IMR-90 (cell line): ENCODE measurements around the gene TSC1. TPM values are rescaled to one million over a fixed set of nuclear protein-coding genes. Genes with fewer than 3 reads are reported as not detected.

Experiments used
- ATAC-seq: fragments of 200-7000 bp; cut with Tn5 transposase; 2 replicates; pipeline ENCODE4 v1.9.1; 2020; ENCODE audit warnings: low read depth, mild to moderate bottlenecking, moderate library complexity
- BruUV-seq: library from RNA; stranded (reverse); fragments of 400-500 nt; replicated peaks from 2 replicates; lab custom pipeline; 2021; lab: Mats Ljungman, UMichigan
- CTCF ChIA-PET: fragments of 300-600 bp; formaldehyde crosslinking; extraction: SDS; loops from one replicate; lab custom pipeline; 2021; ENCODE audit warnings: antibody characterized with exemption; lab: Yijun Ruan, JAX
- POLR2A ChIA-PET: fragments of 300-600 bp; sonication (Branson Sonifier 250); formaldehyde crosslinking; loops from one replicate; lab custom pipeline; 2022; ENCODE audit warnings: antibody characterized with exemption; ENCODE audit not compliant: unreplicated experiment; lab: Charles Lee
- DNase-seq: peaks from one replicate; pipeline ENCODE4 v3.0.0; 2013
- H2AFZ ChIP-seq: replicated peaks from 2 replicates; pipeline ENCODE3; 2013; ENCODE audit warnings: low read length, mild to moderate bottlenecking; ENCODE audit not compliant: poor library complexity
- H2AK5ac ChIP-seq: 2 replicates; pipeline ENCODE4 v1.6.1; 2013; ENCODE audit warnings: low read depth, low read length, inconsistent platforms
- H2AK9ac ChIP-seq: replicated peaks from 2 replicates; pipeline ENCODE3; 2013; ENCODE audit warnings: mild to moderate bottlenecking, low read depth, low read length, moderate library complexity; ENCODE audit not compliant: poor library complexity
- H2BK120ac ChIP-seq: 2 replicates; pipeline ENCODE4 v1.6.1; 2013; ENCODE audit warnings: low read depth, low read length, inconsistent platforms
- H2BK15ac ChIP-seq: 3 replicates; pipeline ENCODE4 v1.6.1; 2013; ENCODE audit warnings: low read depth, low read length, inconsistent platforms
- H2BK20ac ChIP-seq: 2 replicates; pipeline ENCODE4 v1.6.1; 2013; ENCODE audit warnings: low read depth, mild to moderate bottlenecking, inconsistent platforms, low read length, moderate library complexity
- H2BK5ac ChIP-seq: 2 replicates; pipeline ENCODE4 v1.6.1; 2013; ENCODE audit warnings: mild to moderate bottlenecking, low read depth, low read length, inconsistent platforms; ENCODE audit not compliant: poor library complexity, severe bottlenecking
- H3K14ac ChIP-seq: replicated peaks from 2 replicates; pipeline ENCODE4 v1.6.1; 2013; ENCODE audit warnings: low read depth, low read length, inconsistent platforms
- H3K18ac ChIP-seq: 2 replicates; pipeline ENCODE4 v1.6.1; 2013; ENCODE audit warnings: low read depth, low read length, control low read depth
- H3K23ac ChIP-seq: 2 replicates; pipeline ENCODE4 v1.6.1; 2013; ENCODE audit warnings: low read depth, low read length, inconsistent platforms
- H3K27ac ChIP-seq: 2 replicates; pipeline ENCODE4 v1.5.1; 2013; ENCODE audit warnings: mild to moderate bottlenecking, control low read depth, low read length; ENCODE audit not compliant: insufficient read depth
- H3K27me3 ChIP-seq: 2 replicates; pipeline ENCODE4 v1.6.1; 2013; ENCODE audit warnings: low read length; ENCODE audit not compliant: control insufficient read depth, insufficient read depth
- H3K36me3 ChIP-seq: 2 replicates; pipeline ENCODE4 v1.6.1; 2013; ENCODE audit warnings: low read length, mixed read lengths; ENCODE audit not compliant: control insufficient read depth, insufficient read depth
- H3K4ac ChIP-seq: 2 replicates; pipeline ENCODE4 v1.6.1; 2013; ENCODE audit warnings: low read depth, low read length, inconsistent platforms
- H3K4me1 ChIP-seq: 2 replicates; pipeline ENCODE4 v1.6.1; 2013; ENCODE audit warnings: low read length, mixed read lengths; ENCODE audit not compliant: control insufficient read depth, insufficient read depth
- H3K4me2 ChIP-seq: 2 replicates; pipeline ENCODE4 v1.6.1; 2013; ENCODE audit warnings: low read depth, mild to moderate bottlenecking, control low read depth, low read length, moderate library complexity
- H3K4me3 ChIP-seq: 2 replicates; pipeline ENCODE4 v1.5.1; 2013; ENCODE audit warnings: low read depth, mild to moderate bottlenecking, control low read depth, low read length, moderate library complexity; ENCODE audit not compliant: insufficient read depth
- H3K56ac ChIP-seq: 2 replicates; pipeline ENCODE4 v1.6.1; 2013; ENCODE audit warnings: low read length, inconsistent platforms; ENCODE audit not compliant: insufficient read depth; ENCODE audit errors: extremely low read depth
- H3K79me1 ChIP-seq, 2 experiments: 2 replicates each; pipeline ENCODE4 v1.6.1; 2013; ENCODE audit warnings: low read length in 2 of 2, inconsistent platforms in 1 of 2, low read depth in 1 of 2
- H3K9ac ChIP-seq: 2 replicates; pipeline ENCODE4 v1.6.1; 2013; ENCODE audit warnings: low read depth, low read length, control low read depth
- H3K9me1 ChIP-seq: 2 replicates; pipeline ENCODE4 v1.6.1; 2013; ENCODE audit warnings: low read length, inconsistent platforms; ENCODE audit not compliant: insufficient read depth
- H3K9me3 ChIP-seq: 2 replicates; pipeline ENCODE4 v1.6.1; 2013; ENCODE audit warnings: low read length; ENCODE audit not compliant: control insufficient read depth, insufficient read depth
- H4K20me1 ChIP-seq: 2 replicates; pipeline ENCODE4 v1.6.1; 2013; ENCODE audit warnings: low read length, inconsistent platforms; ENCODE audit not compliant: insufficient read depth
- H4K5ac ChIP-seq: 2 replicates; pipeline ENCODE4 v1.6.1; 2013; ENCODE audit warnings: mild to moderate bottlenecking, low read depth, low read length, control low read depth
- H4K8ac ChIP-seq, 2 experiments: 2 replicates each; pipeline ENCODE4 v1.6.1; 2013; ENCODE audit warnings: low read depth in 2 of 2, low read length in 2 of 2, control low read depth in 1 of 2, inconsistent platforms in 1 of 2
- H4K91ac ChIP-seq: 2 replicates; pipeline ENCODE4 v1.6.1; 2013; ENCODE audit warnings: low read depth, low read length, inconsistent platforms; ENCODE audit not compliant: insufficient read depth
- BHLHE40 ChIP-seq: fragments of 150-350 bp; IDR thresholded peaks from 2 replicates; pipeline ENCODE4 v1.6.1; 2016; ENCODE audit warnings: mild to moderate bottlenecking, low read depth, low read length
- MAFK ChIP-seq: IDR thresholded peaks from 2 replicates; pipeline ENCODE4 v1.6.1; 2012; ENCODE audit warnings: low read depth, low read length, improper control_type of control experiment
- POLR2A ChIP-seq: IDR thresholded peaks from 2 replicates; pipeline ENCODE4 v1.6.1; 2012; ENCODE audit warnings: mild to moderate bottlenecking, low read depth, low read length
- USF2 ChIP-seq: fragments of 150-350 bp; IDR thresholded peaks from 2 replicates; pipeline ENCODE4 v1.6.1; 2017; ENCODE audit warnings: mild to moderate bottlenecking, antibody characterized with exemption, low read length, low read depth
- WGBS, 2 experiments: methylation state at CpG; one replicate each; pipeline versions ENCODE4 v1.1.5 to v1.1.7; 2013; ENCODE audit warnings: missing lambda C conversion rate in 2 of 2; ENCODE audit not compliant: insufficient read length in 1 of 2; ENCODE audit errors: extremely low coverage in 2 of 2; 5-methylcytosine and 5-hydroxymethylcytosine counted together
- dilution Hi-C: fragments of 300-500 bp; cut with HindIII; formaldehyde crosslinking; loops from one replicate; pipeline ENCODE4 v1.14.3; 2018; ENCODE audit warnings: low sequenced_read_pairs; ENCODE audit not compliant: unreplicated experiment
- in situ Hi-C: fragments of 300-500 bp; cut with MboI; formaldehyde crosslinking; loops from 3 replicates; pipeline ENCODE4 v1.14.3; 2019; ENCODE audit warnings: low sequenced_read_pairs, inconsistent platforms, mixed read lengths
- intact Hi-C: fragments of 100-400 bp; cut with micrococcal nuclease; formaldehyde crosslinking; loops from 2 replicates; pipeline ENCODE4 v1.10.0; 2022
- polyA plus RNA-seq, 3 experiments: library from polyadenylated mRNA; depleted of rRNA; stranded (reverse); fragments of >200 nt; gene quantifications; 2 replicates each; pipeline ENCODE4 v1.2.3, GENCODE V29; 2012; ENCODE audit warnings: low replicate concordance in 1 of 3
- total RNA-seq: library from RNA; depleted of rRNA; stranded (reverse); fragments of >200 nt; gene quantifications from 2 replicates; pipeline ENCODE4 v1.2.3, GENCODE V29; 2012

The TSC1 gene
- total and polyA plus RNA-seq, 2 of the 4 experiments (the other 2 are of a cell fraction): 25.7 to 56.3 TPM

GRCh38 chr9:132942541-132943182, 1.8 kb downstream of the TSC1 start:
- Histone ChIP-seq H3K36me3 (no peaks in the 10 kb centered on the region), H3K4ac (no peak overlapping the region), H3K4me3 (peak overlapping the region; percentile 13; the same call in 1 of the 2 replicates), H3K9me3 (no peaks in the 10 kb centered on the region), H3K27me3 (no peaks in the 10 kb centered on the region), H3K27ac (no peak overlapping the region), H3K14ac (no peak overlapping the region), H4K5ac (no peak overlapping the region), H3K56ac (no peak overlapping the region), H2AFZ (no peak overlapping the region), H3K9ac (no peak overlapping the region), H2AK9ac (no peak overlapping the region), H3K4me2 (peak overlapping the region; percentile 77), H3K18ac (no peak overlapping the region), H3K9me1 (peaks cover 17% of the 10 kb centered on the region), H4K8ac (no peak overlapping the region), H3K79me1 (peaks cover 22 to 62% of the 10 kb centered on the region in 2 experiments), H2BK5ac (no peak overlapping the region), H2AK5ac (no peak overlapping the region), H2BK20ac (no peak overlapping the region), H4K20me1 (peaks cover 16% of the 10 kb centered on the region; the same call in 1 of the 2 replicates), H3K23ac (no peak overlapping the region), H2BK15ac (no peak overlapping the region), H3K4me1 (peaks cover 19% of the 10 kb centered on the region), H4K91ac (no peak overlapping the region), H2BK120ac (no peak overlapping the region)
- BruUV-seq: no TSS peak
- ChIA-PET CTCF (no interaction called here), POLR2A (no interaction called here)
- TF ChIP-seq BHLHE40 (peak; percentile 75), USF2 (peak; percentile 60; the same call in 1 of the 2 replicates), POLR2A (no peak), MAFK (no peak)
- WGBS, 2 experiments: no CpG with 5 or more reads among the region's 5 CpGs
- in situ Hi-C loops (no loop called here), dilution Hi-C loops (no loop called here), intact Hi-C loops (no loop called here)
- peak; percentile 69 for DNase-seq
- no peak for ATAC-seq
